Fibroblast of skin of back (primary cell): ENCODE data around the gene ELOVL6.
"Not testable (repeated sequence)": the region's sequence is repeated elsewhere in the genome, so short reads cannot be mapped to it uniquely, and the experiment has no call there.

Experiments
- DNase-seq: peaks from one replicate; pipeline ENCODE4 v3.0.0-alpha.2; 2013

ELOVL6 gene

DNA sequence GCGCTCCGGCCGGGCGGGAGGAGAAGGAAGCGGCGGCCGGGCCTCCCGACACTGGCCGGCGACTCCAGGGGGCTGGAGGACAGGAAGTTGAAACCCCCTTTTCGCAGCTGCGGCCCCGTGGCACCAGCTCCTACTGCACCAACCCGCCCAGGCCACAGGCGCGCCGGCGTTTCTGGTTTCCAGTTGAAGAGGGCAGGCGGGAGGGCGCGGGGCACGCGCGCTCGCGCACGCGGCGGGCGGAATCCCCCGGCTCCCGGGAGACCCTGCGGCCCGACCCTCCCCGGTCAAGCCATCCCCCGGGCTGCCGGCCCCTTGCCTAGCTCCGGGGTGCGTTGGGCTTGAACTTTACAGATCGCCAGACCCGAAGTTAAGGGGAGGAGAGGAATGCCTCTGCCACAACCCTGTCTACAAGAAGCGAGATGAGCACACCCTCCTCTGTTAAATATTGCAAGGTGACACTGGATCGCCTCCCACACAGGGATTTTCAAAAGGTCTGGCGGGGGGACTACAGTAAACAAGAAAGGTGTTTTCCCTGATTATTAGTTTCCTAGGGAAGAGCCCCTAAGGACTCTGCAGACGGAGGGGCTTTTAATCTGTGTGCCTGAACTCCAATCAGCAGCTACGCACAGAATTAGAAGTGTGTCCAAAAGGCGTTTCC is 1.4 kb downstream of the ELOVL6 start:
- peak; percentile 51 for DNase-seq

- DNase-seq, result peak; percentile 26
Measured at GRCh38 chr4:110196206-110196870, 2.1 kb downstream of the ELOVL6 start.

- DNase-seq, result no peak
Measured at GRCh38 chr4:110195561-110196205, 2.7 kb downstream of the ELOVL6 start.

DNA sequence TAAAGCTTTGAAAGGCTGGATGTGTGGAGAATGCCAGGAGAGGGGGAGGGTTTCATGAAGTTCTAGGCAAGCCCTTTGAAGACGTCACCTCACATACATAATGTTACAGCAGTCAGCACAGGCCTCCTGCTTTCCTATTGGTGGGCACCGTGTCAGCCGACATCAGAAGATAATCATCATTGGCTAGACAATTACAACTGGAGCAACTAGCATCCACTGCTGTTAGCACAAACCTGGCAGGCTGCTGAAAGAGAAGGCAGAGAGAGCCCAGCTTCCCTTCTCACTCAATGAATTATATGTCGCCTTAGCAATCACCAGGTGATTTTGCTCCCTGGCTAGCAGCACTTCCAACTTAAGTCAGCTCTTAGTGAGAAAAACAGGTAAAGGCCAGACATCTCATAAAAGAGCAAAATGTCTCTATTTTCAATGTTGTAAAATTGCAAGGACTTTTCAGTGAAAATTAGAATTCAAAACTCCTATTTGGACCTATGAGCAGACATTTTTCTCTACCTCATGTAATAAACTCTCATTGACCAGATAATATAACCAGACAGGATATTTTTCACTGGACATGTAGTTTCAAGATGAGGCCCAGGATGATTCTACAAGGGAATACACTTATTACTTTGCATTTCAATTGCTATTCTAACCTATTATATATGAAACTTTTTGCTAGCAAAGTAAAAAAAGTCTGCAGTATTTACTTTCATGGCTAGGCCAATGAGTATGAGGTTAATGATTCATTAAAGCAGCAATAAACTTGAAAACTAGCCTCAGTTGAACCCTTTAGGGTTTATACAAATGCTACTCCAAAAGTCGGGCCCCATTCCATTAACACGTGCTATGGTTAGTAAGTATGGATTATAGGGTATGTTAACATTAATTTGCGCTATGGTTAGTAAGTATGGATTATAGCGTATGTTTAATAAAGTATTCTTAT is 4.3 kb downstream of the ELOVL6 start:
- peak; percentile 86 for DNase-seq

- not testable (repeated sequence) for DNase-seq
Measured at GRCh38 chr4:110193287-110193686, 5.1 kb downstream of the ELOVL6 start.

DNA sequence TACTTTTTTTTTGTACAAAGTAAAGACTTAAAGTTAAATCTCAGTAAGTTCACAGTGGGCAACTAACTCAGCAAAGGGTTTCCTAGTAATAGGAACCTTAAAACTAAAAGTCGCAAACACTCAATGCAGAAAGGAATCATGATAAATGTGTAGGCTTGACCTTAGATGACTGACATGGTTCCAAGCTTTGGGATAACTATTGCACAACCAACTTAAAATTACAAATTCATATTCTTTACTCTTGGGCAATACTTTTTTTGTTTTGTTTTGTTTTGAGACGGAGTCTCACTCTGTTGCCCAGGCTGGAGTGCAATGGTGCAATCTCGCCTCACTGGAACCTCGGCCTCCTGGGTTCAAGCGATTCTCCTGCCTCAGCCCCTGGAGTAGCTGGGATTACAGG is 8.2 kb downstream of the ELOVL6 start:
- DNase-seq, result no peak

GRCh38 chr4:110188113-110188512 is 10.3 kb downstream of the ELOVL6 start:
- DNase-seq, result no peak

DNA sequence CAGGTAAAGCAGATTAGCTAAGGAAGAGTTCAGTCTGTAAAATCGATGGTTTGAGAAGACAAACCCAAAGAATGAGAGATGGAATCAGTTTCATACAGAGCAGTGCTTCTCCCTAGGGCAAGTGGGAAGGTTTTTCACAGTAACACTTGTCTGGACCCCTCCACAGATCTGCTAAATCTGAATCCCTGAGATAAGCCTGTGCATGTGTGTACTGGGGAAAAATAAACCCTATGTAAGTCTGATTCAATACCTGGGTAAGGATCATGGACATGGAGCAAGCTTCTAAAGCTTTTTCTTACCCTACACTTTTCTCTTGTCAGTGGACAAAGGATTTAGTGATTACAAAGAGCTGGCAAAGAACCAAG is 13.6 kb downstream of the ELOVL6 start:
- no peak for DNase-seq

DNA sequence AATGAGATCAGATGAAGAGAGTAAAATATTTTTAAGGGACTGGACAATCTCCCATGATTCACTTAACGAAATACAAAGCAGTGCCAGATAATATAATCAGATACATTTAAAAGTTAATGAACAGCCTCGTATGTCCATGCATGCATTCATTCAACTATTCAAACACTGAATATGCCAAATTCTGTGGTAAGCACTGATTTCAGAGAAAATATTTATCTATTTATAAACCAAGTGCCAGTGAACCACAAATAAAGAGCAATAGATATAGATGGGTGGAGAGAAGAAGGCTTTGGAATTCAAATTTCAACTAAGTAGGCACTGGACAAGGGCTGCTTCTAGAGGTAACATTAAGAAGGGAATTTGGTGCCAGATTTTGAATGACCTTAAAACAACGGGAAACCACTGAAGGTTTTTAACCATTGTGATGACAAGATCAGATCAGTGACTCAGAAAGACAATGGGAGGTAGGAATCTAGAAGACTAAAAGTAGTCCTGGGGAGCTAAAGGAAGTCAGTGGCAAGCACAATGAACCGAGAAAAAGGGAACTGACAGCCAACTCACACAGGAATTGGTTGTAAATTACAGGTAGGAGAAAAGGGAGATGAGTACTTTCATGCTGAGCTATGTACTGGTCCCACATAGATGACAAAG is 14.2 kb downstream of the ELOVL6 start:
- DNase-seq, result peak; percentile 63

GRCh38 chr4:110183643-110184042 is 14.8 kb downstream of the ELOVL6 start:
- no peak for DNase-seq

DNA sequence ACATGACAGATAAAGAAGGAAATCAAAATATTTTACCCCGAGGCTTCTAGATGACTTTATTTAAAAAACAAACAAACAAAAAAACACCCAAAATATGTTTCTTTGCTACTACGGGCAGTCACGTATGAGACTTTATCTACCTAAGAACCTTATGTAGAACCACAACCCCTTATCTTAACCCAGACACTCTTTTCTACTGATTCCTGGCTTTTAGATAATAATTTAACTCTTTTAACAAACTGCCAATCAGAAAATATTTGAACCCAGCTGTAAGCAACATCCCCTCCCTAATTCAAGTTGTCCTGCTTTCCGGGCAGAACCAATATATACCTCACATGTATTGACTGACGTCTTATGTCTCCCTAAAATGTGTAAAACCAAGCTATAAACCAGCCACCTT is 15.4 kb downstream of the ELOVL6 start:
- no peak for DNase-seq

- DNase-seq, result no peak
Measured at GRCh38 chr4:110181890-110182289, 16.5 kb downstream of the ELOVL6 start.

- DNase-seq, result no peak
Measured at GRCh38 chr4:110175634-110176033, 22.8 kb downstream of the ELOVL6 start.

- DNase-seq, result no peak
Measured at GRCh38 chr4:110172972-110173371, 25.4 kb downstream of the ELOVL6 start.

GRCh38 chr4:110171971-110172370 is 26.4 kb downstream of the ELOVL6 start:
- no peak for DNase-seq

- no peak for DNase-seq
Measured at GRCh38 chr4:110170861-110171260, 27.6 kb downstream of the ELOVL6 start.

GRCh38 chr4:110165382-110166286 is 32.8 kb downstream of the ELOVL6 start:
- peak; percentile 87 for DNase-seq

- DNase-seq, result no peak
Measured at GRCh38 chr4:110164856-110165255, 33.6 kb downstream of the ELOVL6 start.

DNA sequence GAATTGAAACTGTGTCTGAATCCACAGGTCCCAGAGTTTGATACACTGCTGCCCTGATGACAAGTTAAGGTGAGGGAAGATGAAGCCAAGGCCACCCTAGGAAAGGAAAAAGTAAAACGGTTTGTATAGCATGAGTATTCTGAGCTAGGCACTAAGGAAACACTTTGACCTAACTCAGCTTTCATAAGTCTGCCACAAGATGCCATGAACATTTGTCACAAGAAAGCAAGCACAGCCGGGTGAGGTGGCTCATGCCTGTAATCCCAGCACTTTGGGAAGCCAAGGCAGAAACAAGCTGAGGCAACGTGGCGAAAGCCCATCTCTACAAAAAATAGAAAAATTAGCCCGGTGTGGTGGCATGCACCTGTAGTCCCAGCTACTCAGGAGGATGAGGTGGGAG is 34.2 kb downstream of the ELOVL6 start:
- DNase-seq, result peak; percentile 91

DNA sequence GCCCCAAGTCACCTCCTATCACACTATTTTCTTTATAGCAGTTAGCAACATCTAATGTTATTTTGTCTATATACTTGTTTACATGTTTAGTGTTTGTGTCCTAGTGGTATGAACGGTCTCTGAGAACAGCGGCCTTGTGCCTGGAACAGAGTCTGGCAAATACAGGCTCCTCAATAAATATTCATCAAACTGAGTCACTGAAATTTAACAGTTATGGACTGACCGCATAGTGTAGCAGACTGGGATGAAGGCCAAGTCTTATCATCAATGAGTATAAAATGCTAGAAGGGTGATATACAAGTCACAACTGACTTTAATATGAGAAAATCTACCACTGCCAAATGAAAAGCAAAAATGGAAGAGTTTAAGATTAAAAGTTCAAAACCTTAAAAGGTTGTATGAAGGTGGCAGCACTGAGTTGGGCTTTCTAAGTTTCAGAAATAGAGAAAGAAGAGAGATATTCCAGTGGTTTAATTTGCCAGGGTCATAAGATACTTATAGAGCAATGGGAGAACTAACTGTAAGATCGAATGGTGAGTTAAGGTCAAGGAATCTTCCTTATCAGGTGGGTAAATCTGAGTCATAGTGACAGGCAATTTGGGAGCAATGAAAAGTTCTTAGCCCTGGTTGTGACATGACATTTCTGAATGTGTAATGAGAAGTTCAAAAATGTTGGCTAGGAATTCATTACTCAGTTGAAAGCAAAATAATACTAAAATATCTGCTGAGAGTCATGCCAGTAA is 34.9 kb downstream of the ELOVL6 start:
- DNase-seq, result peak; percentile 96

- no peak for DNase-seq
Measured at GRCh38 chr4:110160618-110161017, 37.8 kb downstream of the ELOVL6 start.
